PC-9 (cell line): ENCODE results near the gene CMTM5. TPM values are rescaled to one million over a fixed set of nuclear protein-coding genes. Genes with fewer than 3 reads are reported as not detected.

Experiments used
- BruUV-seq: library from RNA; stranded (reverse); fragments of 400-500 nt; replicated peaks from 2 replicates; lab custom pipeline; 2021; lab: Mats Ljungman, UMichigan
- CTCF ChIA-PET: fragments of 300-600 bp; sonication (Branson Sonifier 250); formaldehyde crosslinking; loops from one replicate; lab custom pipeline; 2022; ENCODE audit warnings: antibody characterized with exemption; lab: Charles Lee
- POLR2A ChIA-PET: fragments of 300-600 bp; sonication (Branson Sonifier 250); formaldehyde crosslinking; loops from one replicate; lab custom pipeline; 2022; ENCODE audit warnings: antibody characterized with exemption; ENCODE audit not compliant: unreplicated experiment; lab: Charles Lee
- DNase-seq, 2 experiments: peaks; one replicate each; pipeline versions ENCODE4 v3.0.0 to v3.0.0-alpha.2; 2015 to 2022; ENCODE audit warnings: mixed read lengths in 1 of 2
- H2AFZ ChIP-seq: fragments of 200-600 bp; sonication (generic); 2 replicates; pipeline ENCODE4 v1.8.1; 2017; ENCODE audit warnings: antibody characterized with exemption
- H3F3A ChIP-seq: fragments of 200-600 bp; sonication (generic); 2 replicates; pipeline ENCODE4 v1.8.1; 2017; ENCODE audit warnings: antibody characterized with exemption, mild to moderate bottlenecking, low read depth; ENCODE audit not compliant: insufficient read depth
- H3K27ac ChIP-seq: fragments of 200-600 bp; sonication (generic); 2 replicates; pipeline ENCODE4 v1.6.1; 2016; ENCODE audit warnings: mixed run types
- H3K27me3 ChIP-seq: fragments of 200-600 bp; sonication (generic); 2 replicates; pipeline ENCODE4 v1.6.1; 2016; ENCODE audit warnings: low read depth, mixed run types; ENCODE audit not compliant: insufficient read depth
- H3K36me3 ChIP-seq: fragments of 200-600 bp; sonication (generic); 2 replicates; pipeline ENCODE4 v1.6.1; 2016; ENCODE audit warnings: low read depth, mixed run types
- H3K4me1 ChIP-seq: fragments of 200-600 bp; sonication (generic); replicated peaks from 2 replicates; pipeline ENCODE4 v1.6.1; 2016; ENCODE audit warnings: mixed run types; ENCODE audit not compliant: insufficient read depth
- H3K4me2 ChIP-seq: fragments of 200-600 bp; sonication (generic); 2 replicates; pipeline ENCODE4 v1.6.1; 2017; ENCODE audit warnings: mixed run types
- H3K4me3 ChIP-seq: fragments of 200-600 bp; sonication (generic); 2 replicates; pipeline ENCODE4 v1.6.1; 2016; ENCODE audit warnings: mixed run types
- H3K79me2 ChIP-seq: fragments of 200-600 bp; sonication (generic); 2 replicates; pipeline ENCODE4 v1.6.1; 2017; ENCODE audit warnings: low read depth, mixed run types
- H3K9me2 ChIP-seq: fragments of 200-600 bp; sonication (generic); 2 replicates; pipeline ENCODE4 v1.8.1; 2017; ENCODE audit warnings: mild to moderate bottlenecking; ENCODE audit not compliant: insufficient read depth
- H3K9me3 ChIP-seq: fragments of 200-600 bp; sonication (generic); 2 replicates; pipeline ENCODE4 v1.8.1; 2016; ENCODE audit warnings: low read depth; ENCODE audit not compliant: insufficient read depth
- H4K20me1 ChIP-seq: fragments of 200-600 bp; sonication (generic); 2 replicates; pipeline ENCODE4 v1.8.1; 2017; ENCODE audit not compliant: insufficient read depth
- EZH2 ChIP-seq: fragments of 200-600 bp; sonication (generic); IDR thresholded peaks from 2 replicates; pipeline ENCODE4 v1.8.0; 2017; ENCODE audit warnings: antibody characterized with exemption, low read depth
- intact Hi-C: fragments of 100-400 bp; cut with micrococcal nuclease; formaldehyde crosslinking; loops from one replicate; pipeline ENCODE4 v1.10.0; 2022; ENCODE audit not compliant: unreplicated experiment
- total RNA-seq: library from RNA; stranded (reverse); gene quantifications from 2 replicates; pipeline ENCODE4 v1.2.3, GENCODE V29; 2021
- TF ChIP-seq, protein P1 (sequence below): fragments of 200-600 bp; sonication (generic); conservative IDR thresholded peaks from 2 replicates; pipeline ENCODE4 v1.6.1; 2017; ENCODE audit warnings: mixed run types, antibody characterized with exemption, mild to moderate bottlenecking, moderate library complexity

Gene CMTM5
- total RNA-seq, 1 experiment from 2014 or later, result not detected

DNA sequence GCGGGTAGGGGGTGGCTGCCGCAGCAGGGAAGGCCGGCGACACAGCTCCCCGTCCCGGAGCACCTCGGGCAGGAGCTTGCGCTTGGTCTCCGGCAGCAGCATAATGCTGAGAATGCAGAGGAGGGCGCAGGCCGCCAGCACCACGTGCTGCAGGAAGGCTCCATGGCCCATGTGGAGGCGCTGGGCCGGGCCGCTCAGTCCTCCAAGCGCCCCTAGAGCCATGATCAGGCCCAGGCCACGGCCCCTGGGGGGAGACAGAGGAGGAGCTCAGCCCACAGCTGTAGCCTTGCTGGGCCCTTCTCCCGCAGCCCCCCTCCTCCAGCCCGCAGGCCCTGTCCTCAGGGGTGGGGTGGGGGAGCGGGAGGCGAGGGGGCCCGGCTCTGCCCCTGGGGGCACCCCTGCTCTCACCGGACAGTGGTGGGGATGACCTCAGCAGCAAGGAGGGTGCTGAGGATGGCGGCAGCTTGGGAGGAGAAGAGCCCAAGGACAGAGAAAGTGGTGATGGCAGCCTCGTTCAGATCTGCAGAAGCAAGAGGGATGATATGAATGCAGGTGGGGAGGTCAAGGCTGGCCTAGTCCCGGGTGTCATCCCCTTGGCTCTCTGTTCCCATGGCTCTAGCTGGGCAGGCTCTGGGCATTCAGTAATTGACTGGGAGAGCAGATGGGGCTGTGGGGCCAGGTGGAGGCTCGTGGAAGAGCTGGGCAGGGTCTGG lies 30.0 kb upstream of the CMTM5 start:
- Histone ChIP-seq H3K36me3 (no peaks in the 10 kb centered on the region), H3F3A (no peaks in the 10 kb centered on the region), H2AFZ (no peak overlapping the region), H3K4me2 (no peak overlapping the region), H3K9me2 (no peaks in the 10 kb centered on the region), H3K79me2 (no peaks in the 10 kb centered on the region), H3K27ac (no peak overlapping the region), H3K9me3 (no peaks in the 10 kb centered on the region; the same call in 1 of the 2 replicates), H4K20me1 (no peaks in the 10 kb centered on the region), H3K4me1 (no peaks in the 10 kb centered on the region), H3K27me3 (peaks cover 43% of the 10 kb centered on the region), H3K4me3 (no peak overlapping the region)
- POLR2A ChIA-PET, result no interaction called here
- BruUV-seq, result no TSS peak
- TF ChIP-seq, protein P1, sequence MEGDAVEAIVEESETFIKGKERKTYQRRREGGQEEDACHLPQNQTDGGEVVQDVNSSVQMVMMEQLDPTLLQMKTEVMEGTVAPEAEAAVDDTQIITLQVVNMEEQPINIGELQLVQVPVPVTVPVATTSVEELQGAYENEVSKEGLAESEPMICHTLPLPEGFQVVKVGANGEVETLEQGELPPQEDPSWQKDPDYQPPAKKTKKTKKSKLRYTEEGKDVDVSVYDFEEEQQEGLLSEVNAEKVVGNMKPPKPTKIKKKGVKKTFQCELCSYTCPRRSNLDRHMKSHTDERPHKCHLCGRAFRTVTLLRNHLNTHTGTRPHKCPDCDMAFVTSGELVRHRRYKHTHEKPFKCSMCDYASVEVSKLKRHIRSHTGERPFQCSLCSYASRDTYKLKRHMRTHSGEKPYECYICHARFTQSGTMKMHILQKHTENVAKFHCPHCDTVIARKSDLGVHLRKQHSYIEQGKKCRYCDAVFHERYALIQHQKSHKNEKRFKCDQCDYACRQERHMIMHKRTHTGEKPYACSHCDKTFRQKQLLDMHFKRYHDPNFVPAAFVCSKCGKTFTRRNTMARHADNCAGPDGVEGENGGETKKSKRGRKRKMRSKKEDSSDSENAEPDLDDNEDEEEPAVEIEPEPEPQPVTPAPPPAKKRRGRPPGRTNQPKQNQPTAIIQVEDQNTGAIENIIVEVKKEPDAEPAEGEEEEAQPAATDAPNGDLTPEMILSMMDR, result no peak
- no peak for TF ChIP-seq EZH2
- CTCF ChIA-PET, result no interaction called here
- intact Hi-C loops, result no loop called here
- no peak for DNase-seq

DNA sequence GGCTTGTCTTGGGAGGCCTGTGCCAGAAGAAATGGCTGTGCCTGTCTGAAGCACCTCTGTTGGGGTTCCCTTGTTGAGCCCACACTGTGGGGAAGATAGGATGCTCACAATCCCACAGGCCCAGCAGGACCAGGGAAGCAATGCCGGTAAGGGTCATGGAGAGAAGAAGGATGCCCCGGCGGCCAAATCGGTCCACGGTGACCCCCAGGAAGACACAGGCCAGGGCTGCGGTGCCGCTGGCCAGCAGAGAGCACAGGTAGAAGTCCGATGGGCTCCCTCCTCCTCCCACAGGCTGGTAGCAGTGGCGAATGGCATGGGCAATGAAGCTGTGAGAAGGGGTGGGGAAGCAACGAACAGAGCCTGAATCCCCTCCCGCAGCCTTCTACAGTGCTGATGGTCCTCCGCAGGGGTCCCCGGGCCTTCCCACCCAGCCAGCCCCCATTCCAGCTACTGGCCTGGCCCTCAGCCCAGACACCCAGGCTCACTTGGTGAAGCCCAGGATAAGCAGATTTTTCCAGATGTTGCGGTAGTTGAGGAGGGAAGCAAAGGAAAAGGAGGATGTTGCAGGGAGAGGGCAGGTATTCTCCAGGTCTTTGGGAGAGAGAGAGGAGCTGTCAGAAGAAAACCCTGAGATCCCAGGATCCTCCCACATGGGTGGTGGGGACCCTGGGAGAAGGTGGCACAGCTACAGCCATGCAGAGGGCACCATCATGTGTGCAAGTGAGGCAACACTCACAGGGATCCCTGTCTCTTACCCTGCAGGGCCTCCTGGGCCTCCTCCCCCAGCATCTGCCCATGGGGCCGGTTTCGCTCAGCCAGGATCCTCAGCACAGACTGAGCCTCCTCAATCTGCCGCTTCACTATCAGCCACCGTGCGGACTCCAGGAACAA lies 29.2 kb upstream of the CMTM5 start:
- no peak for DNase-seq
- H3K9me2 ChIP-seq, result no peaks in the 10 kb centered on the region
- no peak overlapping the region for H3K27ac ChIP-seq

DNA sequence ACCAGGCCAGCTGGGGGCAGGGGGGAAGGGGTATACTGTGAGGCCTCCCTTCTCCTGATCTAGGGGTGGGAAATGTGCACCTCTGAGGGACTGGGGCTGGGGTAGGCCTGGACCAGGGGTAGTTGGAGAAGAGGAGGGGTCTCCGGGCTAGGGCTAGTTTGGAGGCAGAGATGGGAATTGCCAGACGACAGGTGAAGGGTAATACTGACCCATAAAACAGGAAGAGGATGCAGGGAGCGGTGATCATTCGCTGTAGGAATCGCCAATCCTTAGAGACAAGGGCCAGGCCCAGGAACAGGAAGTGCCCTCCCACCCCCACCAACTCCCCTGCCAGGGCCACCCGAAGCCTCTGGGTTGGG lies 28.6 kb upstream of the CMTM5 start:
- H3K27me3 ChIP-seq, result peaks cover 44% of the 10 kb centered on the region
- ChIA-PET CTCF (interaction anchor here (0.5 kb wide), 1 partner anchor 704 kb away, joined by 3 read pairs; no protein-coding TSS in a partner anchor), POLR2A (no interaction called here)
- H3K4me3 ChIP-seq, result no peak overlapping the region
- no peaks in the 10 kb centered on the region; the same call in 1 of the 2 replicates for H3K9me3 ChIP-seq
- H3K4me2 ChIP-seq, result no peak overlapping the region
- no TSS peak for BruUV-seq
- H3K27ac ChIP-seq, result no peak overlapping the region
- H3F3A ChIP-seq, result no peaks in the 10 kb centered on the region
- no peaks in the 10 kb centered on the region for H4K20me1 ChIP-seq
- no peaks in the 10 kb centered on the region for H3K4me1 ChIP-seq
- no peaks in the 10 kb centered on the region for H3K36me3 ChIP-seq
- no peak overlapping the region for H2AFZ ChIP-seq
- no peak for DNase-seq
- no peaks in the 10 kb centered on the region for H3K9me2 ChIP-seq
- TF ChIP-seq, protein P1, result no peak
- TF ChIP-seq EZH2, result no peak
- intact Hi-C loops, result no loop called here
- H3K79me2 ChIP-seq, result no peaks in the 10 kb centered on the region

More for the DNA sequence above, 29.2 kb upstream of the CMTM5 start:
- peaks cover 43% of the 10 kb centered on the region for H3K27me3 ChIP-seq
- TF ChIP-seq EZH2, result no peak
- TF ChIP-seq, protein P1, result no peak
- ChIA-PET POLR2A (no interaction called here), CTCF (no interaction called here)
- H3K4me1 ChIP-seq, result no peaks in the 10 kb centered on the region
- no peaks in the 10 kb centered on the region for H3K79me2 ChIP-seq
- H2AFZ ChIP-seq, result no peak overlapping the region
- H4K20me1 ChIP-seq, result no peaks in the 10 kb centered on the region
- no peaks in the 10 kb centered on the region for H3K36me3 ChIP-seq
- BruUV-seq, result no TSS peak
- intact Hi-C loops, result no loop called here
- H3F3A ChIP-seq, result no peaks in the 10 kb centered on the region
- no peak overlapping the region for H3K4me3 ChIP-seq
- no peaks in the 10 kb centered on the region; the same call in 1 of the 2 replicates for H3K9me3 ChIP-seq
- H3K4me2 ChIP-seq, result no peak overlapping the region
